GM12864 (cell line): Measurements from ENCODE around the gene SLC12A7.
"Not testable (repeated sequence)": the region's sequence is repeated elsewhere in the genome, so short reads cannot be mapped to it uniquely, and the experiment has no call there.

Source experiments
- DNase-seq: peaks from one replicate; pipeline ENCODE4 v3.0.0-alpha.2; 2011; ENCODE audit warnings: low read depth
- H3K4me3 ChIP-seq: 2 replicates; pipeline ENCODE4 v1.5.1; 2011; ENCODE audit warnings: mild to moderate bottlenecking, low read depth, low read length, control low read depth
- TF ChIP-seq, protein P1 (sequence below): IDR thresholded peaks from 2 replicates; pipeline ENCODE4 v1.5.1; 2011; ENCODE audit warnings: low read depth, mild to moderate bottlenecking, moderate library complexity, low read length, control low read depth, inconsistent platforms; ENCODE audit errors: missing control alignments

The SLC12A7 gene

DNA sequence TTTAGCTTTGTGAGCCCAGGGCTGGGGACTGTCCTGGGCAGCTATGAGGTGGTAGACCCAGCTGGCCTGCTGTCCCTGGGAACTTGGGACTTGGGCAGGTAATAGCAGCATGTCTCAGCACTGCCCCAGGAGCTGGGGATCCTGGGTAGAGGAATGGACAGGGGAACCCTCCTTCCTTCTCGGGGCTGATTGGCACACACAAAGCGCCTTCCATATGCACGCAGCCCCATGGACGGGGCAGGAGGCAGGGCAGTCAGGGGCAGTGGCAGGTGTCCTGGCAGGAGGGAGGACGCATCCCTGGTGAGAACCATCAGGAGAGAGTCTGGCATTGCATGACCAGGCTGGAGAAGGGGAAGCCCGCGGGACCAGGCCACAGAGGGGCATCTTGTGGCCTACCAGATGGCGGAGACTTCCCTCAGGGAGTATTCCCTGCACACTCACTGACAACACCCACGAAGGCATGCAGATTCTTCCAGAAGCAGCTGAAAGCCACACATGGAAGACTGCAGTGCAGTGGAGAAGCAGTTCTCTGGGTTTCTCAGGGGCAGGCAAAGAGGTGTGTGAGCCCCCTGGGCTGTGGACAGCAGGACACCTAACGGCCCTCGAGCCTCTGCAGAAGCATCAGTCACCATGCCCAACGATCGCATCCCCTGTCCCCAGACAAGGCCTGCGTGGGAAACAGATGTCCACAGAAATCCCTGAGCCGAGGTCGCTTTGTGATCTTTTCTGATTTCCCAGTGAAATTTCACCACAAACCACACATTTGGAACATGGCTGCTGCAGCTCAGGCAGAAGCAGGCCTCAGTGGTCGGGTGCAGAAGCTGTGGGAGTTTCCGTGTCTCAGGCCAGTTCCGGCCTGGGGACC is 110.2 kb downstream of the SLC12A7 start:
- no peak overlapping the region for H3K4me3 ChIP-seq
- TF ChIP-seq, protein P1, sequence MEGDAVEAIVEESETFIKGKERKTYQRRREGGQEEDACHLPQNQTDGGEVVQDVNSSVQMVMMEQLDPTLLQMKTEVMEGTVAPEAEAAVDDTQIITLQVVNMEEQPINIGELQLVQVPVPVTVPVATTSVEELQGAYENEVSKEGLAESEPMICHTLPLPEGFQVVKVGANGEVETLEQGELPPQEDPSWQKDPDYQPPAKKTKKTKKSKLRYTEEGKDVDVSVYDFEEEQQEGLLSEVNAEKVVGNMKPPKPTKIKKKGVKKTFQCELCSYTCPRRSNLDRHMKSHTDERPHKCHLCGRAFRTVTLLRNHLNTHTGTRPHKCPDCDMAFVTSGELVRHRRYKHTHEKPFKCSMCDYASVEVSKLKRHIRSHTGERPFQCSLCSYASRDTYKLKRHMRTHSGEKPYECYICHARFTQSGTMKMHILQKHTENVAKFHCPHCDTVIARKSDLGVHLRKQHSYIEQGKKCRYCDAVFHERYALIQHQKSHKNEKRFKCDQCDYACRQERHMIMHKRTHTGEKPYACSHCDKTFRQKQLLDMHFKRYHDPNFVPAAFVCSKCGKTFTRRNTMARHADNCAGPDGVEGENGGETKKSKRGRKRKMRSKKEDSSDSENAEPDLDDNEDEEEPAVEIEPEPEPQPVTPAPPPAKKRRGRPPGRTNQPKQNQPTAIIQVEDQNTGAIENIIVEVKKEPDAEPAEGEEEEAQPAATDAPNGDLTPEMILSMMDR, result no peak
- DNase-seq, result no peak

- H3K4me3 ChIP-seq, result not testable (repeated sequence)
These were observed 111.0 kb downstream of the SLC12A7 start for GRCh38 chr5:1000831-1001230.

More at GRCh38 chr5:1000831-1001230, 111.0 kb downstream of the SLC12A7 start:
- not testable (repeated sequence) for DNase-seq
